MM.1S (cell line): Measurements from ENCODE around the gene NFKB1.

ENCODE experiments used
- EZH2phosphoT487 ChIP-seq: fragments of 300-600 bp; sonication (generic); IDR thresholded peaks from 2 replicates; pipeline ENCODE4 v1.6.1; 2018; ENCODE audit warnings: antibody characterized with exemption, low read length
- TF ChIP-seq, protein P1 (sequence below): fragments of 300-600 bp; sonication (generic); IDR thresholded peaks from 2 replicates; pipeline ENCODE4 v1.5.1; 2016; ENCODE audit warnings: antibody characterized with exemption, low read length, mixed read lengths

- TF ChIP-seq, protein P1, sequence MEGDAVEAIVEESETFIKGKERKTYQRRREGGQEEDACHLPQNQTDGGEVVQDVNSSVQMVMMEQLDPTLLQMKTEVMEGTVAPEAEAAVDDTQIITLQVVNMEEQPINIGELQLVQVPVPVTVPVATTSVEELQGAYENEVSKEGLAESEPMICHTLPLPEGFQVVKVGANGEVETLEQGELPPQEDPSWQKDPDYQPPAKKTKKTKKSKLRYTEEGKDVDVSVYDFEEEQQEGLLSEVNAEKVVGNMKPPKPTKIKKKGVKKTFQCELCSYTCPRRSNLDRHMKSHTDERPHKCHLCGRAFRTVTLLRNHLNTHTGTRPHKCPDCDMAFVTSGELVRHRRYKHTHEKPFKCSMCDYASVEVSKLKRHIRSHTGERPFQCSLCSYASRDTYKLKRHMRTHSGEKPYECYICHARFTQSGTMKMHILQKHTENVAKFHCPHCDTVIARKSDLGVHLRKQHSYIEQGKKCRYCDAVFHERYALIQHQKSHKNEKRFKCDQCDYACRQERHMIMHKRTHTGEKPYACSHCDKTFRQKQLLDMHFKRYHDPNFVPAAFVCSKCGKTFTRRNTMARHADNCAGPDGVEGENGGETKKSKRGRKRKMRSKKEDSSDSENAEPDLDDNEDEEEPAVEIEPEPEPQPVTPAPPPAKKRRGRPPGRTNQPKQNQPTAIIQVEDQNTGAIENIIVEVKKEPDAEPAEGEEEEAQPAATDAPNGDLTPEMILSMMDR: peak; percentile 40
- no peak for TF ChIP-seq EZH2phosphoT487
Measured at GRCh38 chr4:102610007-102610406, 108.8 kb downstream of the NFKB1 start.
